ENCODE results near the gene FAM174A.

FAM174A gene

GRCh38 chr5:100505984-100506670 lies 29.0 kb upstream of the FAM174A start:
- Histone ChIP-seq H3K4ac (ENCODE audit: low read depth, low read length) (no peak overlapping the region), H3K14ac (ENCODE audit: low read length) (no peak overlapping the region), H2AK5ac (ENCODE audit: low read length) (no peak overlapping the region), H2AFZ (ENCODE audit: insufficient read depth, low read length, poor library complexity) (no peak overlapping the region), H4K8ac (ENCODE audit: low read depth, low read length) (no peak overlapping the region), H3K4me1 (ENCODE audit: control insufficient read depth in 1 of 2, insufficient read depth in 2 of 2, low read length in 2 of 2) (no peaks in the 10 kb centered on the region), H3K9ac (ENCODE audit: low read length) (no peak overlapping the region), H2BK120ac (ENCODE audit: insufficient read depth, low read length, poor library complexity) (no peak overlapping the region), H3K27me3 (ENCODE audit: insufficient read depth, low read length) (no peaks in the 10 kb centered on the region), H3K23ac (ENCODE audit: low read length) (no peak overlapping the region), H3K79me2 (ENCODE audit: control insufficient read depth, insufficient read depth, low read length, poor library complexity) (no peaks in the 10 kb centered on the region), H4K12ac (ENCODE audit: low read depth, low read length) (no peak overlapping the region), H2BK5ac (ENCODE audit: low read depth, low read length, poor library complexity) (no peak overlapping the region), H4K91ac (ENCODE audit: low read depth, low read length) (no peak overlapping the region), H3K79me1 (ENCODE audit: low read length) (no peaks in the 10 kb centered on the region), H3K4me3 (ENCODE audit: low read depth, low read length) (no peak overlapping the region), H3K4me2 (ENCODE audit: low read length) (no peak overlapping the region), H3K9me3 (ENCODE audit: insufficient read depth, low read depth, low read length) (no peaks in the 10 kb centered on the region), H3K36me3 (ENCODE audit: control insufficient read depth in 1 of 2, insufficient read depth in 2 of 2, low read length in 2 of 2) (no peaks in the 10 kb centered on the region), H3K27ac (ENCODE audit: low read depth, low read length) (no peak overlapping the region), H3K18ac (ENCODE audit: low read length) (no peak overlapping the region), H2BK12ac (ENCODE audit: low read length) (no peak overlapping the region)
- no CpG with 5 or more reads among the region's 1 CpG for WGBS (ENCODE audit: extremely low coverage, insufficient coverage, insufficient read length)
- peak in 1 of 2 donors; percentile 3 for DNase-seq

GRCh38 chr5:100516285-100516684 lies 18.9 kb upstream of the FAM174A start:
- H3K36me3 ChIP-seq (ENCODE audit: control insufficient read depth in 1 of 2, insufficient read depth in 2 of 2, low read length in 2 of 2), result no peaks in the 10 kb centered on the region
- no peak overlapping the region for H3K27ac ChIP-seq (ENCODE audit: low read depth, low read length)
- H2BK5ac ChIP-seq (ENCODE audit: low read depth, low read length, poor library complexity), result no peak overlapping the region
- H2AFZ ChIP-seq (ENCODE audit: insufficient read depth, low read length, poor library complexity), result no peak overlapping the region
- no peak overlapping the region for H3K9ac ChIP-seq (ENCODE audit: low read length)
- no peak overlapping the region for H2BK12ac ChIP-seq (ENCODE audit: low read length)
- H3K14ac ChIP-seq (ENCODE audit: low read length), result no peak overlapping the region
- DNase-seq, result no peak
- no peaks in the 10 kb centered on the region for H3K4me1 ChIP-seq (ENCODE audit: control insufficient read depth in 1 of 2, insufficient read depth in 2 of 2, low read length in 2 of 2)
- no CpG with 5 or more reads among the region's 1 CpG for WGBS (ENCODE audit: extremely low coverage, insufficient coverage, insufficient read length)
- H2AK5ac ChIP-seq (ENCODE audit: low read length), result no peak overlapping the region
- no peaks in the 10 kb centered on the region for H3K79me1 ChIP-seq (ENCODE audit: low read length)
- H2BK120ac ChIP-seq (ENCODE audit: insufficient read depth, low read length, poor library complexity), result no peak overlapping the region
- H4K12ac ChIP-seq (ENCODE audit: low read depth, low read length), result no peak overlapping the region
- no peak overlapping the region for H3K4ac ChIP-seq (ENCODE audit: low read depth, low read length)
- H3K9me3 ChIP-seq (ENCODE audit: insufficient read depth, low read depth, low read length), result peaks cover 5% of the 10 kb centered on the region
- H3K4me2 ChIP-seq (ENCODE audit: low read length), result no peak overlapping the region
- no peaks in the 10 kb centered on the region for H3K79me2 ChIP-seq (ENCODE audit: control insufficient read depth, insufficient read depth, low read length, poor library complexity)
- no peak overlapping the region for H3K18ac ChIP-seq (ENCODE audit: low read length)
- no peak overlapping the region for H4K8ac ChIP-seq (ENCODE audit: low read depth, low read length)
- H4K91ac ChIP-seq (ENCODE audit: low read depth, low read length), result no peak overlapping the region
- no peak overlapping the region for H3K23ac ChIP-seq (ENCODE audit: low read length)
- no peaks in the 10 kb centered on the region for H3K27me3 ChIP-seq (ENCODE audit: insufficient read depth, low read length)
- no peak overlapping the region for H3K4me3 ChIP-seq (ENCODE audit: low read depth, low read length)

GRCh38 chr5:100517301-100517974 lies 17.7 kb upstream of the FAM174A start:
- no peak for DNase-seq
- Histone ChIP-seq H2AK5ac (ENCODE audit: low read length) (no peak overlapping the region), H3K27me3 (ENCODE audit: insufficient read depth, low read length) (no peaks in the 10 kb centered on the region), H3K4ac (ENCODE audit: low read depth, low read length) (no peak overlapping the region), H4K91ac (ENCODE audit: low read depth, low read length) (no peak overlapping the region), H3K4me1 (ENCODE audit: control insufficient read depth in 1 of 2, insufficient read depth in 2 of 2, low read length in 2 of 2) (no peaks in the 10 kb centered on the region), H3K79me1 (ENCODE audit: low read length) (no peaks in the 10 kb centered on the region), H4K8ac (ENCODE audit: low read depth, low read length) (no peak overlapping the region), H3K9me3 (ENCODE audit: insufficient read depth, low read depth, low read length) (peaks cover 5% of the 10 kb centered on the region), H3K27ac (ENCODE audit: low read depth, low read length) (no peak overlapping the region), H2BK12ac (ENCODE audit: low read length) (no peak overlapping the region), H3K4me3 (ENCODE audit: low read depth, low read length) (no peak overlapping the region), H2BK5ac (ENCODE audit: low read depth, low read length, poor library complexity) (no peak overlapping the region), H3K36me3 (ENCODE audit: control insufficient read depth in 1 of 2, insufficient read depth in 2 of 2, low read length in 2 of 2) (no peaks in the 10 kb centered on the region), H3K18ac (ENCODE audit: low read length) (no peak overlapping the region), H3K79me2 (ENCODE audit: control insufficient read depth, insufficient read depth, low read length, poor library complexity) (no peaks in the 10 kb centered on the region), H2BK120ac (ENCODE audit: insufficient read depth, low read length, poor library complexity) (no peak overlapping the region), H4K12ac (ENCODE audit: low read depth, low read length) (no peak overlapping the region), H3K23ac (ENCODE audit: low read length) (no peak overlapping the region), H3K9ac (ENCODE audit: low read length) (no peak overlapping the region), H3K14ac (ENCODE audit: low read length) (no peak overlapping the region), H3K4me2 (ENCODE audit: low read length) (no peak overlapping the region), H2AFZ (ENCODE audit: insufficient read depth, low read length, poor library complexity) (no peak overlapping the region)
- WGBS (ENCODE audit: extremely low coverage, insufficient coverage, insufficient read length), result no CpG with 5 or more reads among the region's 5 CpGs

- DNase-seq, result no peak
- no CpG with 5 or more reads among the region's 3 CpGs for WGBS (ENCODE audit: extremely low coverage, insufficient coverage, insufficient read length)
- no peak overlapping the region for H3K14ac ChIP-seq (ENCODE audit: low read length)
- H3K18ac ChIP-seq (ENCODE audit: low read length), result no peak overlapping the region
- no peak overlapping the region for H4K8ac ChIP-seq (ENCODE audit: low read depth, low read length)
- H3K36me3 ChIP-seq (ENCODE audit: control insufficient read depth in 1 of 2, insufficient read depth in 2 of 2, low read length in 2 of 2), result no peaks in the 10 kb centered on the region
- no peak overlapping the region for H3K23ac ChIP-seq (ENCODE audit: low read length)
- H3K9ac ChIP-seq (ENCODE audit: low read length), result no peak overlapping the region
- no peaks in the 10 kb centered on the region for H3K79me2 ChIP-seq (ENCODE audit: control insufficient read depth, insufficient read depth, low read length, poor library complexity)
- H3K4me3 ChIP-seq (ENCODE audit: low read depth, low read length), result no peak overlapping the region
- H3K9me3 ChIP-seq (ENCODE audit: insufficient read depth, low read depth, low read length), result peaks cover 5% of the 10 kb centered on the region
- no peak overlapping the region for H3K27ac ChIP-seq (ENCODE audit: low read depth, low read length)
- no peak overlapping the region for H2BK5ac ChIP-seq (ENCODE audit: low read depth, low read length, poor library complexity)
- no peak overlapping the region for H2AFZ ChIP-seq (ENCODE audit: insufficient read depth, low read length, poor library complexity)
- no peak overlapping the region for H4K91ac ChIP-seq (ENCODE audit: low read depth, low read length)
- H3K79me1 ChIP-seq (ENCODE audit: low read length), result no peaks in the 10 kb centered on the region
- no peak overlapping the region for H2AK5ac ChIP-seq (ENCODE audit: low read length)
- H3K4ac ChIP-seq (ENCODE audit: low read depth, low read length), result no peak overlapping the region
- H4K12ac ChIP-seq (ENCODE audit: low read depth, low read length), result no peak overlapping the region
- H2BK12ac ChIP-seq (ENCODE audit: low read length), result no peak overlapping the region
- no peak overlapping the region for H3K4me2 ChIP-seq (ENCODE audit: low read length)
- no peaks in the 10 kb centered on the region for H3K4me1 ChIP-seq (ENCODE audit: control insufficient read depth in 1 of 2, insufficient read depth in 2 of 2, low read length in 2 of 2)
- H3K27me3 ChIP-seq (ENCODE audit: insufficient read depth, low read length), result no peaks in the 10 kb centered on the region
- no peak overlapping the region for H2BK120ac ChIP-seq (ENCODE audit: insufficient read depth, low read length, poor library complexity)
Measured at GRCh38 chr5:100518377-100518776, 16.8 kb upstream of the FAM174A start.
